ENCODE results near the gene SOWAHB. TPM values are rescaled to one million over a fixed set of nuclear protein-coding genes. Genes with fewer than 3 reads are reported as not detected.

SOWAHB gene
- under 1 TPM in 2 of 10 donors, not detected in 8; 0.07 to 0.12 TPM for total RNA-seq
- not detected for polyA plus RNA-seq
- long read RNA-seq, donor 1, result 0 reads
- long read RNA-seq, donor 2, result 0 reads
- long read RNA-seq, donor 3, result 0 reads

- Histone ChIP-seq H3K27me3 (peaks cover 14 to 83% (median 58%) of the 10 kb centered on the region in 7 donors), H3K4me1 (peaks cover 3 to 20% (median 15%) of the 10 kb centered on the region in 9 donors), H3K36me3 (no peaks in the 10 kb centered on the region), H3K9me3 (no peaks in the 10 kb centered on the region), H3K4me3 (peak within 1 kb of the TSS; percentile 31 to 60 (median 52)), H3K27ac (no peak within 1 kb of the TSS)
- no peak for DNase-seq
- TF ChIP-seq CTCF (IDR thresholded peaks at IDR 0.05), result no peak
- intact Hi-C loops (cut with DNase I), result no loop called here
- peak in 6 of 8 donors; percentile 34 to 64 (median 46) for ATAC-seq
- whole genome bisulfite sequencing, 2 donors, result 1 to 3% methylated on average over 74 to 76 of the region's 76 CpGs
These were observed at the start of gene SOWAHB for GRCh38 chr4:76897536-76898384. TSS of gene SOWAHB (minus strand) at chr4:76898144. CDS start at chr4:76897849, 295 bp downstream.

- DNase-seq (no peak), ATAC-seq (no peak)
- Histone ChIP-seq H3K27me3 (no peaks in the 10 kb centered on the region), H3K9me3 (no peaks in the 10 kb centered on the region), H3K27ac (no peak overlapping the region), H3K4me3 (peak overlapping the region in 1 of 10 donors; percentile 87), H3K4me1 (peaks cover 0 to 38% (median 17%) of the 10 kb centered on the region in 9 donors), H3K36me3 (no peaks in the 10 kb centered on the region)
- intact Hi-C loops (cut with DNase I), result loop anchor here in 2 of 10 donors (5.0 kb wide), 3 partner anchors 135 to 440 kb away; no protein-coding TSS in a partner anchor
- no peak for TF ChIP-seq CTCF (IDR thresholded peaks at IDR 0.05)
- WGBS, 2 donors, result 81 to 87% methylated on average over 2 of the region's 2 CpGs
These were observed 49.4 kb upstream of the SOWAHB start for GRCh38 chr4:76947369-76947768.

- Histone ChIP-seq H3K27me3 (no peaks in the 10 kb centered on the region), H3K36me3 (no peaks in the 10 kb centered on the region), H3K4me1 (peaks cover 0 to 21% (median 16%) of the 10 kb centered on the region in 9 donors), H3K9me3 (peaks cover 0 to 19% (median 0%) of the 10 kb centered on the region in 11 donors), H3K27ac (no peak overlapping the region), H3K4me3 (no peak overlapping the region)
- no peak for TF ChIP-seq CTCF (IDR thresholded peaks at IDR 0.05)
- DNase-seq (peak in 1 of 2 donors; percentile 35), ATAC-seq (peak in 1 of 8 donors; percentile 12)
- intact Hi-C loops (cut with DNase I), result no loop called here
- 67 to 76% methylated on average over 1 of the region's 1 CpG for WGBS, 2 donors
These were observed 45.8 kb upstream of the SOWAHB start for GRCh38 chr4:76943790-76944189.

- intact Hi-C loops (cut with DNase I), result no loop called here
- Histone ChIP-seq H3K4me1 (peaks cover 0 to 15% (median 12%) of the 10 kb centered on the region in 9 donors), H3K9me3 (peaks cover 0 to 19% (median 0%) of the 10 kb centered on the region in 11 donors), H3K27ac (no peak overlapping the region), H3K27me3 (no peaks in the 10 kb centered on the region), H3K4me3 (no peak overlapping the region), H3K36me3 (no peaks in the 10 kb centered on the region)
- no peak for TF ChIP-seq CTCF (IDR thresholded peaks at IDR 0.05)
- no peak for DNase-seq
- no peak for ATAC-seq
- WGBS, 2 donors, result 74 to 76% methylated on average over 6 of the region's 6 CpGs
These were observed 45.2 kb upstream of the SOWAHB start for GRCh38 chr4:76943129-76943620.

Measured in heart right ventricle (tissue), 16 donors.